ENCODE measurements around the gene UPK3B.
"Not testable (repeated sequence)": the region's sequence is repeated elsewhere in the genome, so short reads cannot be mapped to it uniquely, and the experiment has no call there.

- TF ChIP-seq, protein P1, sequence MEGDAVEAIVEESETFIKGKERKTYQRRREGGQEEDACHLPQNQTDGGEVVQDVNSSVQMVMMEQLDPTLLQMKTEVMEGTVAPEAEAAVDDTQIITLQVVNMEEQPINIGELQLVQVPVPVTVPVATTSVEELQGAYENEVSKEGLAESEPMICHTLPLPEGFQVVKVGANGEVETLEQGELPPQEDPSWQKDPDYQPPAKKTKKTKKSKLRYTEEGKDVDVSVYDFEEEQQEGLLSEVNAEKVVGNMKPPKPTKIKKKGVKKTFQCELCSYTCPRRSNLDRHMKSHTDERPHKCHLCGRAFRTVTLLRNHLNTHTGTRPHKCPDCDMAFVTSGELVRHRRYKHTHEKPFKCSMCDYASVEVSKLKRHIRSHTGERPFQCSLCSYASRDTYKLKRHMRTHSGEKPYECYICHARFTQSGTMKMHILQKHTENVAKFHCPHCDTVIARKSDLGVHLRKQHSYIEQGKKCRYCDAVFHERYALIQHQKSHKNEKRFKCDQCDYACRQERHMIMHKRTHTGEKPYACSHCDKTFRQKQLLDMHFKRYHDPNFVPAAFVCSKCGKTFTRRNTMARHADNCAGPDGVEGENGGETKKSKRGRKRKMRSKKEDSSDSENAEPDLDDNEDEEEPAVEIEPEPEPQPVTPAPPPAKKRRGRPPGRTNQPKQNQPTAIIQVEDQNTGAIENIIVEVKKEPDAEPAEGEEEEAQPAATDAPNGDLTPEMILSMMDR (IDR thresholded peaks at IDR 0.05), result not testable (repeated sequence)
- TF ChIP-seq, protein P2, sequence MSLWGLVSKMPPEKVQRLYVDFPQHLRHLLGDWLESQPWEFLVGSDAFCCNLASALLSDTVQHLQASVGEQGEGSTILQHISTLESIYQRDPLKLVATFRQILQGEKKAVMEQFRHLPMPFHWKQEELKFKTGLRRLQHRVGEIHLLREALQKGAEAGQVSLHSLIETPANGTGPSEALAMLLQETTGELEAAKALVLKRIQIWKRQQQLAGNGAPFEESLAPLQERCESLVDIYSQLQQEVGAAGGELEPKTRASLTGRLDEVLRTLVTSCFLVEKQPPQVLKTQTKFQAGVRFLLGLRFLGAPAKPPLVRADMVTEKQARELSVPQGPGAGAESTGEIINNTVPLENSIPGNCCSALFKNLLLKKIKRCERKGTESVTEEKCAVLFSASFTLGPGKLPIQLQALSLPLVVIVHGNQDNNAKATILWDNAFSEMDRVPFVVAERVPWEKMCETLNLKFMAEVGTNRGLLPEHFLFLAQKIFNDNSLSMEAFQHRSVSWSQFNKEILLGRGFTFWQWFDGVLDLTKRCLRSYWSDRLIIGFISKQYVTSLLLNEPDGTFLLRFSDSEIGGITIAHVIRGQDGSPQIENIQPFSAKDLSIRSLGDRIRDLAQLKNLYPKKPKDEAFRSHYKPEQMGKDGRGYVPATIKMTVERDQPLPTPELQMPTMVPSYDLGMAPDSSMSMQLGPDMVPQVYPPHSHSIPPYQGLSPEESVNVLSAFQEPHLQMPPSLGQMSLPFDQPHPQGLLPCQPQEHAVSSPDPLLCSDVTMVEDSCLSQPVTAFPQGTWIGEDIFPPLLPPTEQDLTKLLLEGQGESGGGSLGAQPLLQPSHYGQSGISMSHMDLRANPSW (CRISPR knock-in tag; conservative IDR thresholded peaks at IDR 0.05; ENCODE audit: low read depth), result not testable (repeated sequence)
- TF ChIP-seq ZNF423 (CRISPR knock-in tag; IDR thresholded peaks at IDR 0.05); ZNF512 (CRISPR knock-in tag; IDR thresholded peaks at IDR 0.05; ENCODE audit: borderline replicate concordance); E2F4 (CRISPR knock-in tag; IDR thresholded peaks at IDR 0.05; ENCODE audit: borderline replicate concordance, low read depth); ATF1 (CRISPR knock-in tag; IDR thresholded peaks at IDR 0.05); NR2C2 (CRISPR knock-in tag; IDR thresholded peaks at IDR 0.05); NFE2L1 (CRISPR knock-in tag; IDR thresholded peaks at IDR 0.05): not testable (repeated sequence)
- TF ChIP-seq, protein P3, sequence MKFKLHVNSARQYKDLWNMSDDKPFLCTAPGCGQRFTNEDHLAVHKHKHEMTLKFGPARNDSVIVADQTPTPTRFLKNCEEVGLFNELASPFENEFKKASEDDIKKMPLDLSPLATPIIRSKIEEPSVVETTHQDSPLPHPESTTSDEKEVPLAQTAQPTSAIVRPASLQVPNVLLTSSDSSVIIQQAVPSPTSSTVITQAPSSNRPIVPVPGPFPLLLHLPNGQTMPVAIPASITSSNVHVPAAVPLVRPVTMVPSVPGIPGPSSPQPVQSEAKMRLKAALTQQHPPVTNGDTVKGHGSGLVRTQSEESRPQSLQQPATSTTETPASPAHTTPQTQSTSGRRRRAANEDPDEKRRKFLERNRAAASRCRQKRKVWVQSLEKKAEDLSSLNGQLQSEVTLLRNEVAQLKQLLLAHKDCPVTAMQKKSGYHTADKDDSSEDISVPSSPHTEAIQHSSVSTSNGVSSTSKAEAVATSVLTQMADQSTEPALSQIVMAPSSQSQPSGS (CRISPR knock-in tag; IDR thresholded peaks at IDR 0.05; ENCODE audit: borderline replicate concordance, low read depth), result not testable (repeated sequence)
These were observed 12.3 kb upstream of the UPK3B start for GRCh38 chr7:76497918-76498582.

All from WTC11 (cell line).